ENCODE data around the gene STX3. TPM values are rescaled to one million over a fixed set of nuclear protein-coding genes. Genes with fewer than 3 reads are reported as not detected.

STX3 gene
- total RNA-seq, 2 experiments from 2014 or later: 5.1 to 5.4 TPM

DNA sequence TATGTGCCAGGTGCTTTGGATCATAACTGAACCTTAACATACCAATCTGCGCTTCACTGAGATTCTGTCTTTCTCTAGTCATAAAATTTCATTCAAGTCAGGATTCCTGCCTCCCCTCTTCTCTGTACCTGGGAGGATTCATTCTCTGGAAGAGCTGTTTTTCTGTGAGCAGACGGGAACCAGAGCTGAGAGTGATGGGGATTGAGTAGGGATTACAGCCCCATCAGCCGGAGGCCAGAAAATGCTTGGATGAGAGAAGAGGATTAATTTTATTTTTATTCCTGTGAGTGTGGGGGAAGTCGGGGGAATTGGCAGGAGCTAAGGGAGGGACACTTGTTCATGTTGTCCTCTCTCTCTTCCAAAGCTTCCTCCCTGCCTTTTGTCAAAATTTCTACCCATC, 4.7 kb downstream of the STX3 start:
- no peak for DNase-seq
- ATAC-seq: no peak
- Mint-ChIP-seq H3K27me3 (no peaks in the 10 kb centered on the region), H3K36me3 (ENCODE audit: low read depth) (no peaks in the 10 kb centered on the region), H3K9me3 (ENCODE audit: low read depth) (no peaks in the 10 kb centered on the region), H3K27ac (no peak overlapping the region), H3K4me1 (peaks cover 12% of the 10 kb centered on the region), H3K4me3 (no peak overlapping the region)
- POLR2A ChIA-PET: no interaction called here
- intact Hi-C loops (cut with DNase I, micrococcal nuclease): loop anchor here (5.0 to 10.0 kb wide), 3 partner anchors 143 to 1183 kb away; partner anchors contain the start of genes LPXN (in 1 of the 2), OSBP (in 1 of the 2) and ZFP91 (in 1 of the 2)
- CTCF ChIA-PET: interaction anchor here (0.7 to 2.0 kb wide), 3 partner anchors 21 to 48 kb away, joined by 3 to 9 read pairs (median 4); no protein-coding TSS in a partner anchor

DNA sequence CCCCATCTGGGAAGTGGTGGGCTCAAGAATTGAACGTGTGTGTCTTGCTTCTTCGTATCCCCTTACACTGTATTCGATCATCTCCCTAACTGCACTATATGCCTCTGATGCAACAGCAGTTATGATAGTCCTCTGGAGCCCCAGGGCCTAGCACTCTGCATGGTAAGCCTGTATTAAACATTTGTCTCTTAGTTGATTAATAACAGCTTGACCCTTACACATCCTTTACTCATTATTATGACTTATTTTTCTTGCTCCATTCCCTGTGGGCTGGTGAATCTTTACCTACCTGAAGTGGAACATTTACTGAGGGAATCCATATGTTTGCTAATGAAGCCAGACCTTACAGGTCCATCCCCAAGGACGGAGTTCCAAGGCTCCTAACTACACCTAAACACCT, 5.6 kb downstream of the STX3 start:
- Mint-ChIP-seq H3K4me3 (no peak overlapping the region), H3K27ac (no peak overlapping the region), H3K9me3 (ENCODE audit: low read depth) (no peaks in the 10 kb centered on the region), H3K36me3 (ENCODE audit: low read depth) (no peaks in the 10 kb centered on the region), H3K4me1 (peaks cover 11% of the 10 kb centered on the region), H3K27me3 (no peaks in the 10 kb centered on the region)
- ChIA-PET CTCF (interaction anchor here (0.9 to 2.0 kb wide), 3 partner anchors 16 to 48 kb away, joined by 3 to 9 read pairs (median 3); no protein-coding TSS in a partner anchor), POLR2A (no interaction called here)
- intact Hi-C loops (cut with DNase I, micrococcal nuclease): no loop called here
- DNase-seq (no peak), ATAC-seq (no peak)

DNA sequence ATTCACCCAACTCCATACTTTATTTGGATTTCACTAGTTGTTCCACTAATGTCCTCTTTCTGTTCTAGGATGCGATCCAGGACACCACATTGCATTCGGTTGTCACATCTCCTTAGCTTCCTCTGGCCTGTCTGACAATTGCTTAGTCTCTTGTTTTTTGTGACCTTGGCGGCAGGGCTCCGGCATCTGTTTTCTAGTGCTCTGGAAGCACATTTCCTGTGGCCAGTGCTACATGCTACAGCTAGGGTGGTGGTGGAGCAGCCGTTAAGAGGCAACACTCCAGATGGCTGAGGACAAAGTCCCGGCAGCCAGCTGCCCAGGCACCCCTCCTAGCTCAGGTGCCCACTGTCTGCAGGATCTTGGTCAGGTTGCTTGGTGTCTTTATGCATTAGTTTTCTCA, 6.8 kb downstream of the STX3 start:
- H3K27me3 Mint-ChIP-seq: no peaks in the 10 kb centered on the region
- DNase-seq (no peak), ATAC-seq (no peak)
- no peak overlapping the region for H3K4me3 Mint-ChIP-seq
- H3K27ac Mint-ChIP-seq: no peak overlapping the region
- POLR2A ChIA-PET: no interaction called here
- H3K4me1 Mint-ChIP-seq: peaks cover 5% of the 10 kb centered on the region
- H3K36me3 Mint-ChIP-seq (ENCODE audit: low read depth): no peaks in the 10 kb centered on the region
- intact Hi-C loops (cut with DNase I, micrococcal nuclease): no loop called here
- CTCF ChIA-PET: no interaction called here
- no peaks in the 10 kb centered on the region for H3K9me3 Mint-ChIP-seq (ENCODE audit: low read depth)

DNA sequence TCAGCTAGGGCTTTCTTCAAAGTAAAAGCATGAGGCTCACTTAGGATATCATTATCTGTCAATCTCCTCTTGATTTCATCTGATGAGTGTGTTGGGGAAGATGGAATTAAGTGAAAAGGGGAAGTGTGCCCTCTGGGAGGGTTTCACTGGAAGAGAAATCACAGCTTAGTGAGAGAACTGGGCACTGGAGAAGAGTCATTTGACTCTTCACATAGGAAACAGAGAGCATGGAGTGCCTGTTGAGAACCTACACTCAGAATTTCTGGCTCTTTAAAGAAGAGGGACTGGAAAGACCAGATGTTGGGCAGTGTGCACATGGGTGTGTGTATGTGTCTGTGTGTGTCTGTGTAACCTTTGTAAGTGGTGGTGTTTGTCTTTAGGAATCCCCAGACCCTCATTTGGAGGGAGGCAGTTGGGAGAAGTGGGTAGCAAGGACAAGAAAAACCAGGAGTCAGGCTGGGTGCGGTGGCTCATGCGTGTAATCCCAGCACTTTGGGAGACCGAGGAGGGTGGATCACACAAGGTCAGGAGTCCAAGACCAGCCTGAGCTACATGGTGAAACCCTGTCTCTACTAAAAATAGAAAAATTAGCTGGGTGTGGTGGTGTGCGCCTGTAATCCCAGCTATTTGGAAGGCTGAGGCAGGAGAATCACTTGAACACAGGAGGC, 10.0 kb downstream of the STX3 start:
- CTCF ChIA-PET: interaction anchor here (0.6 to 1.3 kb wide), 3 partner anchors 10 to 1351 kb away, joined by 3 to 5 read pairs (median 4); partner anchors contain the start of gene STX3
- H3K4me3 Mint-ChIP-seq: no peak overlapping the region
- no peak for DNase-seq
- ATAC-seq: no peak
- peaks cover 3% of the 10 kb centered on the region for H3K4me1 Mint-ChIP-seq
- intact Hi-C loops (cut with DNase I, micrococcal nuclease): no loop called here
- H3K27me3 Mint-ChIP-seq: no peaks in the 10 kb centered on the region
- no peaks in the 10 kb centered on the region for H3K36me3 Mint-ChIP-seq (ENCODE audit: low read depth)
- POLR2A ChIA-PET: no interaction called here
- no peak overlapping the region for H3K27ac Mint-ChIP-seq
- no peaks in the 10 kb centered on the region for H3K9me3 Mint-ChIP-seq (ENCODE audit: low read depth)

DNA sequence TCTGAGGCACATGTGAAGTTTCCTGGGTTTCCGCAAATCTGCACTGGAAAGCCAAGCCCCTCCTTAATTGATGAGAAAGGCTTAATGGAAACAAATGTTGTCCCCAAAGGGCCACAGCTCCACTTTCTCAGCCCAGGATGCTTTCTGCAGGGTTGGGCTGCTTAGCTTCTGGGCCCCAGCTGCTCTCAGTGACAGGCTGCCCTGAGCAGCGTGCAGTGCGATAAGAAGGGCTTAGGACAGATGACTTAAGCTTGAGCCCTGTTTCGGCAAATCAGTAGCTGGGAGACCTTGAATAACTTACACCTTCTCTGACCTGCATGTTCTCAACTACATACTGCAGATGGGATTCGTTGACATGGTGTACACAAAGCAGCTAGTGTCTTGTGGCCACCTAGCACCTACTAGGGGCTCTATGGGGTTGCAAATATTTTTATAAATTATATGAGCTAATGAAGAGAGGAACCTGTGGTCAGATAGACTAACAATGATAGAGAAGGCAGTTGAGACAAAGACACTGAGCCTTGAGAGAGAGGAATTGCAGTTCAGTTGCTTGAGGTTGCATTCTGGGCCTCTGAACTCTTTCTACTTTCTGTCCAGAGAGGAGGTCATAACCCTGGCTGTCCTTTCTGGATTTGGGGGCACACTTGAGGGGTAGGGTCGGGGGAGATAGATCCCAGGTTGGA, 11.5 kb downstream of the STX3 start:
- Mint-ChIP-seq H3K36me3 (ENCODE audit: low read depth) (no peaks in the 10 kb centered on the region), H3K4me1 (peaks cover 7% of the 10 kb centered on the region), H3K4me3 (no peak overlapping the region), H3K9me3 (ENCODE audit: low read depth) (no peaks in the 10 kb centered on the region), H3K27me3 (no peaks in the 10 kb centered on the region), H3K27ac (peak overlapping the region; percentile 17)
- no peak for DNase-seq
- intact Hi-C loops (cut with DNase I, micrococcal nuclease): no loop called here
- ATAC-seq: no peak
- CTCF ChIA-PET: interaction anchor here (0.7 to 2.4 kb wide), 6 partner anchors 10 to 89 kb away, joined by 3 to 16 read pairs (median 3); partner anchors contain the start of gene STX3
- POLR2A ChIA-PET: interaction anchor here (0.5 to 0.6 kb wide), 2 partner anchors 254 to 278 kb away, joined by 3 read pairs; no protein-coding TSS in a partner anchor

DNA sequence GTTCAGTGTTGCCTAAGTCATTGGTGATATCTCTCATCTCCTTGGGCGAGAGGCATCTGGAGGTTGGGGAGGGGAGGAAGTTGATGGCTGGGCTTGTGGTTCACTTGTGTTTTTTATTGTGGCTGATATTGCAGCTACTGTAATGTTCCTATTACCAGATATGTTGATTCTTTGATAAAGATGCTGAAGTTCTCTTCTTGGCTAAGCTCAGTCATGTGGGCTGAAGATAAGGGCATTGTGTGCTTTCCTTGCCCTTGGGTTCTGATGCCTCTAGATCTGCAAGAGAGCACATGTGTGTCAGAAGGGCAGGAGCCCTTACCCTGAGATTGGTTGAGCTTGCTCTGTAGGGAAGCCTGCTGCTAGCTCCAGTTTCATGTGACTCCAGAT, 12.0 kb downstream of the STX3 start:
- no peaks in the 10 kb centered on the region for H3K36me3 Mint-ChIP-seq (ENCODE audit: low read depth)
- CTCF ChIA-PET: interaction anchor here (0.7 to 2.4 kb wide), 5 partner anchors 9 to 1078 kb away, joined by 3 to 16 read pairs (median 3); partner anchors contain the start of gene STX3
- no peak overlapping the region for H3K4me3 Mint-ChIP-seq
- POLR2A ChIA-PET: interaction anchor here (0.6 kb wide), 1 partner anchor 278 kb away, joined by 3 read pairs; no protein-coding TSS in a partner anchor
- no peaks in the 10 kb centered on the region for H3K27me3 Mint-ChIP-seq
- peak overlapping the region; percentile 17 for H3K27ac Mint-ChIP-seq
- DNase-seq (no peak), ATAC-seq (peak; percentile 65)
- H3K9me3 Mint-ChIP-seq (ENCODE audit: low read depth): no peaks in the 10 kb centered on the region
- intact Hi-C loops (cut with DNase I, micrococcal nuclease): no loop called here
- peaks cover 13% of the 10 kb centered on the region for H3K4me1 Mint-ChIP-seq

DNA sequence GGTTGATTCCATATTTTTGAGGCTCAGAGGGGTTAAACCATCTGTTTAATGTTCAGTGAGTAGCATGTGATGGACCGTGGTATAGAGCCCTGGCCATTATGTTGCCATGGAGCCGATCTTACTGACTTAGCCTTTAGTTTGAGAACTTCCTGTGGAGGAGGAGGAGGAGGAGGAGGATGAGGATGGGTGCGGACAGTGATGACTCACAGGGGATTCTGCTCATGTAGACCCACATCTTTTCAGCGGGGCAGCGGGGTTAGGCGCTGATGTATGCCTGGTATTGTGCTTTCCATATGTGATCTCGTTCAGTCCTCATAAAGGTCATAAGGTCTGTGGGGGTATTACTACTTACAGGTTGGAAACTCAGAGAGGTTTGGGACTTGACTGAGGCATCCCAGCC, 13.9 kb downstream of the STX3 start:
- no peak for DNase-seq
- Mint-ChIP-seq H3K4me1 (peaks cover 26% of the 10 kb centered on the region), H3K27me3 (no peaks in the 10 kb centered on the region), H3K36me3 (ENCODE audit: low read depth) (no peaks in the 10 kb centered on the region), H3K9me3 (ENCODE audit: low read depth) (no peaks in the 10 kb centered on the region), H3K27ac (no peak overlapping the region), H3K4me3 (no peak overlapping the region)
- ATAC-seq: no peak
- CTCF ChIA-PET: no interaction called here
- intact Hi-C loops (cut with DNase I, micrococcal nuclease): no loop called here
- POLR2A ChIA-PET: no interaction called here

DNA sequence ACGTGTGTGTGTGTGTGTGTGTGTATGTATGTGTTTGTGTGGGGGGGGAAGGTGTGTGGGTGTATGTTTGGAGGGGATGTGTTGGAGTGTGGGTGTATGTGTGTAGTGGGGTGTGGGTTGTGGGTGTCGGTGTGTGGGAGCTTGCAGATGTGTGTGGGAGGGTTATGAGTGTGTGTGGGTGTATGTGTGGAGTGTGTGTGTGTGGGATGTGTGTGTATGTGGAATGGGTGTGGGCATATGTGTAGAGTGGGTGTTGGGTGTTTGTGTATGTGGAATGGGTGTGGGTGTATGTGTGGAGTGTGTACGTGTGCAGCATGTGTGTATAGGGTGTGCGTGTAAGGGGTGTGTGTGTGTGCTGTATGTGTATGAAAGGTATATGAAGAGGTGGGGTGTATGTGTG, 14.7 kb downstream of the STX3 start:
- Mint-ChIP-seq H3K9me3 (ENCODE audit: low read depth) (no peaks in the 10 kb centered on the region), H3K4me3 (no peak overlapping the region), H3K4me1 (peaks cover 26% of the 10 kb centered on the region), H3K36me3 (ENCODE audit: low read depth) (no peaks in the 10 kb centered on the region), H3K27me3 (no peaks in the 10 kb centered on the region), H3K27ac (no peak overlapping the region)
- ChIA-PET CTCF (interaction anchor here (1.1 kb wide), 1 partner anchor 16 kb away, joined by 5 read pairs; no protein-coding TSS in a partner anchor), POLR2A (no interaction called here)
- intact Hi-C loops (cut with DNase I, micrococcal nuclease): no loop called here
- ATAC-seq: no peak
- DNase-seq: no peak

DNA sequence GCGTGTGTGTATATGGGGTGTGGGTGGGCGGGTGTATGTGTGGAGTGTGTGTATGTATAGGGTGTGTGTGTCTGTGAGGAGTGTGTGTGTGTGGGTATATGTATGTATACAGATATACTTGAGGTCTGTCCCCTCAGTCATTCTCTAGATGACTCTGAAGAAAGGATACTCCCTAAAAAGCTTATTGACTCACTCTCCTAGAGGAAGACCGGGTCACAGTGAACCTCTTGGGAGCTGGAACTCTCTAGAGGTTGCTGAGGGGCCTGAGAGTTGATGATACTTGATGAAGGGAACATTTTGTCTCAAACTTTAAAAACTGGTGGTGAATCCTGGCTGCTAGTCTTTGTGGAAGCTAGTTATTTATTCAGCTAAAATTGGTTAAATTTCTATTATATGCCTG, 15.1 kb downstream of the STX3 start:
- POLR2A ChIA-PET: no interaction called here
- intact Hi-C loops (cut with DNase I, micrococcal nuclease): no loop called here
- Mint-ChIP-seq H3K36me3 (ENCODE audit: low read depth) (no peaks in the 10 kb centered on the region), H3K4me1 (peaks cover 26% of the 10 kb centered on the region), H3K4me3 (no peak overlapping the region), H3K27ac (no peak overlapping the region), H3K9me3 (ENCODE audit: low read depth) (no peaks in the 10 kb centered on the region), H3K27me3 (no peaks in the 10 kb centered on the region)
- ATAC-seq (no peak), DNase-seq (no peak)
- CTCF ChIA-PET: interaction anchor here (1.1 kb wide), 1 partner anchor 16 kb away, joined by 5 read pairs; no protein-coding TSS in a partner anchor

DNA sequence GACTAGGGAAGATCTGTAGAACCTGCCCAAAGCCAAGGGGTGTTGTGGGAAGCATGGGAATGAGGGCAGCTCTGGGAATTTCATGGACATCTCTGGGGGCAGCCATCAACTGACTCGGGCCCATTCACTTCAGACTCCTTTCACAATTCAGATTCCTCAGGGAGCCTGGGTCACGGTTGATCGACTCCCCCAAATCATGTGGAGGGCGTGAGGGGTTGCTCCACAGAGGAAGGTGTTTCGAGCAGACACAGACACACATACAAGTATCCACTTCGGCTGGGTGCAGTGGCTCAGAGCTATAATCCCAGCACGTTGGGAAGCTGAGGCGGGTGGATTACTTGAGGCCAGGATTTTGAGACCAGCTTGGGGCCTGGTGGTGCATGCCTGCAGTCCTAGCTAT, 15.7 kb downstream of the STX3 start:
- CTCF ChIA-PET: interaction anchor here (1.1 kb wide), 1 partner anchor 17 kb away, joined by 5 read pairs; no protein-coding TSS in a partner anchor

DNA sequence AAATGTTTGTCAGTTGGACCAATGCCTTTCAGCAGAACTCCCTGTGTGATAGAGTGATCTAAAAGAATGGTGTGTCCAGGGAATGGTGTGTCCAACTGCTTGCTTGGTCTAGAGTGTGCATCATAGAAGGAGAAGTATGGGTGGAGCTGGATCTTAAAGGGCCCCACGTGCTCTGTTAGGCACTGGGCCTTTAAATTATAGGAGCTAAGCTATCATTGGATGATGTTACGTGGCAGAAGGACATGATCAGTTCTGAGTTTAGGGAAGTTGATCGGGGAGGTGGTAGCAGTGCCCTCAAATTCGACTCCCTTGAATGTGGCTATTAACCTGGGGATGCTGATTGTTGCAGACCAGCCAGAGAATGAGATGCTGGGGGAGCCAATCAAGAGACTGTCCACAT, 16.4 kb downstream of the STX3 start:
- ChIA-PET CTCF (interaction anchor here (0.8 to 2.4 kb wide), 2 partner anchors 17 to 558 kb away, joined by 5 to 13 read pairs; partner anchors contain the start of gene STX3), POLR2A (no interaction called here)
- Mint-ChIP-seq H3K27me3 (no peaks in the 10 kb centered on the region), H3K4me3 (no peak overlapping the region), H3K9me3 (ENCODE audit: low read depth) (no peaks in the 10 kb centered on the region), H3K4me1 (peaks cover 30% of the 10 kb centered on the region), H3K27ac (peak overlapping the region; percentile 34), H3K36me3 (ENCODE audit: low read depth) (no peaks in the 10 kb centered on the region)
- no peak for DNase-seq
- intact Hi-C loops (cut with DNase I, micrococcal nuclease): no loop called here
- ATAC-seq: no peak

More for the DNA sequence above, 15.7 kb downstream of the STX3 start:
- Mint-ChIP-seq H3K9me3 (ENCODE audit: low read depth) (no peaks in the 10 kb centered on the region), H3K4me1 (peaks cover 28% of the 10 kb centered on the region), H3K4me3 (no peak overlapping the region), H3K36me3 (ENCODE audit: low read depth) (no peaks in the 10 kb centered on the region), H3K27me3 (no peaks in the 10 kb centered on the region), H3K27ac (no peak overlapping the region)
- ATAC-seq (no peak), DNase-seq (no peak)
- intact Hi-C loops (cut with DNase I, micrococcal nuclease): no loop called here
- POLR2A ChIA-PET: no interaction called here

DNA sequence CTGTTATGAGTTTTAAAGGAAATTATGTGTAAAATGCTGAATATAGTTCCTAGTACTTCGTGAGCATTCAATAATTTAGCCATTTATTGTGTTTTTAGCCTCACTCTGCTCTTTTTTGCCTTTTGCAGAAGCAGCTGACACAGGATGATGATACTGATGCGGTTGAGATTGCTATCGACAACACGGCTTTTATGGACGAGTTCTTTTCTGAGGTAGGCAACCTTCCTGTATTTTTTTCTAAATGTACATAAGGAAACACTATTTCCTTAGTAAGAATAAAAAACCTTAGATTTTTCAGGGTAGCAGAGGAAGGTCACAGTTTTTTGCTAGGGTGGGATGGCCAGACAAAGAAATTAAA, 17.9 kb downstream of the STX3 start:
- H3K36me3 Mint-ChIP-seq (ENCODE audit: low read depth): no peaks in the 10 kb centered on the region
- ChIA-PET POLR2A (no interaction called here), CTCF (interaction anchor here (2.4 kb wide), 1 partner anchor 18 kb away, joined by 13 read pairs; the partner anchor contains the start of gene STX3)
- intact Hi-C loops (cut with DNase I, micrococcal nuclease): no loop called here
- no peak overlapping the region for H3K4me3 Mint-ChIP-seq
- peaks cover 31% of the 10 kb centered on the region for H3K4me1 Mint-ChIP-seq
- DNase-seq (no peak), ATAC-seq (no peak)
- peak overlapping the region; percentile 55 for H3K27ac Mint-ChIP-seq
- no peaks in the 10 kb centered on the region for H3K27me3 Mint-ChIP-seq
- H3K9me3 Mint-ChIP-seq (ENCODE audit: low read depth): no peaks in the 10 kb centered on the region
